Endothelial cell of umbilical vein (primary cell): ENCODE data around the gene CACNA2D3. TPM values are rescaled to one million over a fixed set of nuclear protein-coding genes. Genes with fewer than 3 reads are reported as not detected.

Source experiments
- BruUV-seq: library from RNA; stranded (reverse); fragments of 400-500 nt; replicated peaks from 2 replicates; lab custom pipeline; 2021; lab: Mats Ljungman, UMichigan
- CTCF ChIA-PET: fragments of 300-600, 350-600 bp; sonication (Branson Sonifier 250); formaldehyde crosslinking; loops from one replicate; lab custom pipeline; 2021; ENCODE audit warnings: antibody characterized with exemption, inconsistent platforms; lab: Charles Lee
- POLR2A ChIA-PET: fragments of 300-600, 350-600 bp; sonication (Branson Sonifier 250); formaldehyde crosslinking; loops from one replicate; lab custom pipeline; 2021; ENCODE audit warnings: antibody characterized with exemption, inconsistent platforms; lab: Charles Lee
- DNase-seq: peaks from one replicate; pipeline ENCODE4 v3.0.0-alpha.2; 2011; ENCODE audit warnings: low read depth, low spot score
- FAIRE-seq: peaks from 2 replicates; lab custom pipeline; 2011; peaks lifted over from hg19 to GRCh38; lab: Jason Lieb, UNC
- H2AFZ ChIP-seq: 2 replicates; pipeline ENCODE4 v1.6.0; 2012; ENCODE audit warnings: low read depth, low read length, control low read depth, inconsistent platforms
- H3K27ac ChIP-seq: 2 replicates; pipeline ENCODE4 v1.5.1; 2011; ENCODE audit warnings: low read depth, mild to moderate bottlenecking, control low read depth, low read length, moderate library complexity; ENCODE audit not compliant: insufficient read depth
- H3K27me3 ChIP-seq, 2 experiments: 2 replicates each; pipeline versions ENCODE4 v1.6.0 to v1.6.1; 2011; ENCODE audit warnings: low read length in 2 of 2, mixed read lengths in 1 of 2; ENCODE audit not compliant: control insufficient read depth in 2 of 2, insufficient read depth in 2 of 2
- H3K36me3 ChIP-seq, 2 experiments: 2 replicates in 1 of 2; 3 replicates in 1 of 2; pipeline ENCODE4 v1.5.1; 2011; ENCODE audit warnings: low read length in 2 of 2, mild to moderate bottlenecking in 1 of 2, moderate library complexity in 1 of 2; ENCODE audit not compliant: control insufficient read depth in 2 of 2, insufficient read depth in 2 of 2; ENCODE audit errors: extremely low read depth in 1 of 2
- H3K4me1 ChIP-seq: 3 replicates; pipeline ENCODE4 v1.5.1; 2011; ENCODE audit warnings: mild to moderate bottlenecking, low read length; ENCODE audit not compliant: control insufficient read depth, insufficient read depth; ENCODE audit errors: extremely low read depth
- H3K4me2 ChIP-seq: 2 replicates; pipeline ENCODE4 v1.6.1; 2011; ENCODE audit warnings: low read length, control low read depth, mixed read lengths; ENCODE audit not compliant: insufficient read depth
- H3K4me3 ChIP-seq, 3 experiments: fragments of 200-600 bp in 1 of 3; sonication (generic), shearing (Covaris generic) in 1 of 3; replicated peaks in 1 of 3; 2 replicates each; pipeline ENCODE4 v1.5.1; 2011 to 2016; ENCODE audit warnings: control low read depth in 3 of 3, low read length in 3 of 3, mild to moderate bottlenecking in 2 of 3, inconsistent platforms in 1 of 3, low read depth in 1 of 3, moderate library complexity in 1 of 3; ENCODE audit not compliant: insufficient read depth in 1 of 3
- H3K79me2 ChIP-seq: 2 replicates; pipeline ENCODE4 v1.6.0; 2012; ENCODE audit warnings: low read length, inconsistent platforms; ENCODE audit not compliant: control insufficient read depth, insufficient read depth
- H3K9ac ChIP-seq: replicated peaks from 2 replicates; pipeline ENCODE3; 2011; ENCODE audit warnings: low read length, control low read depth; ENCODE audit not compliant: insufficient read depth; ENCODE audit errors: extremely low read depth
- H3K9me1 ChIP-seq: replicated peaks from 3 replicates; pipeline ENCODE4 v1.6.0; 2011; ENCODE audit warnings: mild to moderate bottlenecking, low read length; ENCODE audit not compliant: control insufficient read depth, insufficient read depth; ENCODE audit errors: extremely low read depth
- H3K9me3 ChIP-seq: replicated peaks from 2 replicates; pipeline ENCODE4 v1.5.1; 2012; ENCODE audit warnings: low read length, inconsistent platforms; ENCODE audit not compliant: control insufficient read depth, insufficient read depth
- H4K20me1 ChIP-seq: replicated peaks from 2 replicates; pipeline ENCODE3; 2011; ENCODE audit warnings: mild to moderate bottlenecking, low read length; ENCODE audit not compliant: control insufficient read depth, insufficient read depth; ENCODE audit errors: extremely low read depth
- EZH2 ChIP-seq: IDR thresholded peaks from 2 replicates; pipeline ENCODE4 v1.6.1; 2012; ENCODE audit warnings: borderline replicate concordance, low read depth, mild to moderate bottlenecking, moderate library complexity, low read length, inconsistent platforms; ENCODE audit not compliant: severe bottlenecking
- FOS ChIP-seq: IDR thresholded peaks from 2 replicates; pipeline ENCODE4 v1.6.1; 2011; ENCODE audit warnings: mild to moderate bottlenecking, low read length, moderate library complexity, borderline replicate concordance; ENCODE audit not compliant: insufficient read depth
- GATA2 ChIP-seq: IDR thresholded peaks from 2 replicates; pipeline ENCODE4 v1.7.0; 2011; ENCODE audit warnings: low read depth, mild to moderate bottlenecking, moderate library complexity, mixed read lengths, low read length; ENCODE audit not compliant: insufficient read length, insufficient read depth
- JUN ChIP-seq: IDR thresholded peaks from 2 replicates; pipeline ENCODE4 v1.6.1; 2011; ENCODE audit warnings: borderline replicate concordance, low read depth; ENCODE audit not compliant: insufficient read length, insufficient read depth
- MYC ChIP-seq: IDR thresholded peaks from one replicate; pipeline ENCODE4 v1.6.1; 2011; ENCODE audit warnings: mild to moderate bottlenecking, low read depth, low read length
- POLR2A ChIP-seq: IDR thresholded peaks from 2 replicates; pipeline ENCODE4 v1.6.1; 2012; ENCODE audit warnings: low read depth, mild to moderate bottlenecking, control low read depth, low read length
- POLR2AphosphoS5 ChIP-seq: IDR thresholded peaks from 2 replicates; pipeline ENCODE4 v1.6.1; 2012; ENCODE audit warnings: low read depth, mild to moderate bottlenecking, control low read depth, low read length, moderate library complexity; ENCODE audit not compliant: insufficient read depth
- dilution Hi-C: fragments of 300-500 bp; cut with MboI; formaldehyde crosslinking; loops from one replicate; pipeline ENCODE4 v1.15.0; 2019; ENCODE audit warnings: low sequenced_read_pairs; ENCODE audit not compliant: extremely low pct_ligation_motif_present
- intact Hi-C: fragments of 100-400 bp; cut with micrococcal nuclease; formaldehyde crosslinking; loops from one replicate; pipeline ENCODE4 v1.10.0; 2022
- polyA plus RNA-seq, 4 experiments: library from polyadenylated mRNA; depleted of rRNA in 3 of 4; stranded (reverse) in 3 of 4; unstranded in 1 of 4; fragments of >200 nt; gene quantifications; 2 replicates each; pipeline versions ENCODE4 v1.2.1 to v1.2.3, GENCODE V29; 2011 to 2012; ENCODE audit warnings: missing spikeins in 1 of 4
- total RNA-seq: library from RNA; stranded (reverse); gene quantifications from 2 replicates; pipeline ENCODE4 v1.2.3, GENCODE V29; 2021
- TF ChIP-seq, protein P1 (sequence below), 2 donors: IDR thresholded peaks; 1 replicate in 1 of 2; 2 replicates in 1 of 2; pipeline ENCODE4 v1.5.1; 2011; ENCODE audit warnings: low read length in 2 of 2, mild to moderate bottlenecking in 2 of 2, moderate library complexity in 2 of 2, control low read depth in 1 of 2, inconsistent platforms in 1 of 2, low read depth in 1 of 2; ENCODE audit not compliant: insufficient read depth in 1 of 2; ENCODE audit errors: extremely low read depth in 1 of 2
- TF ChIP-seq, protein P2 (sequence below): IDR thresholded peaks from 2 replicates; pipeline ENCODE4 v1.6.1; 2011; ENCODE audit not compliant: insufficient read depth, insufficient read length

Gene CACNA2D3
- total and polyA plus RNA-seq, 2 donors (not counting 3 experiments of a cell fraction or from before 2014, with no cell fraction given): not detected

DNA sequence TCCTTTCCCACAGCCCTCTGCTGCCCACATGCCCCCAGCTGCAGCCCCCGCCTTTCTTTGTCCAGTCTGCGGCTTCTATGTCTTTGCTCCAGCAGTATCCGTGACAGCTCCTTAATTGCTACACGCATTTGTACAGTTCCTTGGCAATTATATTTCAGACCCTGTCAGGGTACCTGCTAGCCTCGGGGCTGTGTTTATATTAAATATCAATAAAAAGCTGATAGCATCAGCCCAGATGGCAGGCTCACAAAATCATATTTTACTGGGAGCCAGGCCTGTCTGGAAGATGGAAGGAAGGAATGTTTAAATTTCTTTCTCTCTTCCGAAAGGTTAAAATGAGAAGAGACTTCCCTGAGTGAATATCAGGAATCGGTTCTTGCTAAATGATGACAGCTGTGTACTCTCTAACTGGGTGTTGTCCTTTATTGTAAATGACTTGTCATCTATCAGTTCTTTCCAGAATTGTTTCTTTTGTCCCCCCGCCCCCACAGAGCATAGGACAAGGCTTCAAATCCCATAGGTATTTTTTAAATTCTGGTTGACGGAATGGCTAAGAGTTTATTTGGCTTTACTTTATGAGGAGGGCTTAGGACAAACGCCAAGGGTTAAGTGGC, 427.4 kb downstream of the CACNA2D3 start:
- TF ChIP-seq POLR2AphosphoS5: no peak
- TF ChIP-seq, protein P1, sequence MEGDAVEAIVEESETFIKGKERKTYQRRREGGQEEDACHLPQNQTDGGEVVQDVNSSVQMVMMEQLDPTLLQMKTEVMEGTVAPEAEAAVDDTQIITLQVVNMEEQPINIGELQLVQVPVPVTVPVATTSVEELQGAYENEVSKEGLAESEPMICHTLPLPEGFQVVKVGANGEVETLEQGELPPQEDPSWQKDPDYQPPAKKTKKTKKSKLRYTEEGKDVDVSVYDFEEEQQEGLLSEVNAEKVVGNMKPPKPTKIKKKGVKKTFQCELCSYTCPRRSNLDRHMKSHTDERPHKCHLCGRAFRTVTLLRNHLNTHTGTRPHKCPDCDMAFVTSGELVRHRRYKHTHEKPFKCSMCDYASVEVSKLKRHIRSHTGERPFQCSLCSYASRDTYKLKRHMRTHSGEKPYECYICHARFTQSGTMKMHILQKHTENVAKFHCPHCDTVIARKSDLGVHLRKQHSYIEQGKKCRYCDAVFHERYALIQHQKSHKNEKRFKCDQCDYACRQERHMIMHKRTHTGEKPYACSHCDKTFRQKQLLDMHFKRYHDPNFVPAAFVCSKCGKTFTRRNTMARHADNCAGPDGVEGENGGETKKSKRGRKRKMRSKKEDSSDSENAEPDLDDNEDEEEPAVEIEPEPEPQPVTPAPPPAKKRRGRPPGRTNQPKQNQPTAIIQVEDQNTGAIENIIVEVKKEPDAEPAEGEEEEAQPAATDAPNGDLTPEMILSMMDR (IDR thresholded peaks at IDR 0.05; ENCODE audit: extremely low read depth in 1 of 2, insufficient read depth in 1 of 2, low read depth in 1 of 2, low read length in 2 of 2): no peak
- TF ChIP-seq FOS: no peak
- TF ChIP-seq, protein P2, sequence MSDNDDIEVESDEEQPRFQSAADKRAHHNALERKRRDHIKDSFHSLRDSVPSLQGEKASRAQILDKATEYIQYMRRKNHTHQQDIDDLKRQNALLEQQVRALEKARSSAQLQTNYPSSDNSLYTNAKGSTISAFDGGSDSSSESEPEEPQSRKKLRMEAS: no peak
- no peak for TF ChIP-seq GATA2
- TF ChIP-seq MYC: no peak
- no peak for TF ChIP-seq EZH2
- no peak for TF ChIP-seq JUN
- TF ChIP-seq POLR2A: no peak
- Histone ChIP-seq H4K20me1 (no peaks in the 10 kb centered on the region), H3K4me1 (no peaks in the 10 kb centered on the region), H3K4me3 (no peak overlapping the region), H3K79me2 (no peaks in the 10 kb centered on the region), H3K9me1 (no peaks in the 10 kb centered on the region), H3K27me3 (no peaks in the 10 kb centered on the region), H3K4me2 (no peak overlapping the region), H2AFZ (no peak overlapping the region), H3K27ac (no peak overlapping the region), H3K36me3 (no peaks in the 10 kb centered on the region), H3K9ac (no peak overlapping the region), H3K9me3 (no peaks in the 10 kb centered on the region)
- no peak for FAIRE-seq
- CTCF ChIA-PET: no interaction called here
- BruUV-seq: no TSS peak
- DNase-seq: no peak
- intact Hi-C loops (no loop called here), dilution Hi-C loops (no loop called here)
- POLR2A ChIA-PET: no interaction called here
